ENCODE results near the gene GCDH. TPM values are rescaled to one million over a fixed set of nuclear protein-coding genes. Genes with fewer than 3 reads are reported as not detected.

Gene GCDH
- total RNA-seq, 1 experiment from 2014 or later = 86.8 TPM

DNA sequence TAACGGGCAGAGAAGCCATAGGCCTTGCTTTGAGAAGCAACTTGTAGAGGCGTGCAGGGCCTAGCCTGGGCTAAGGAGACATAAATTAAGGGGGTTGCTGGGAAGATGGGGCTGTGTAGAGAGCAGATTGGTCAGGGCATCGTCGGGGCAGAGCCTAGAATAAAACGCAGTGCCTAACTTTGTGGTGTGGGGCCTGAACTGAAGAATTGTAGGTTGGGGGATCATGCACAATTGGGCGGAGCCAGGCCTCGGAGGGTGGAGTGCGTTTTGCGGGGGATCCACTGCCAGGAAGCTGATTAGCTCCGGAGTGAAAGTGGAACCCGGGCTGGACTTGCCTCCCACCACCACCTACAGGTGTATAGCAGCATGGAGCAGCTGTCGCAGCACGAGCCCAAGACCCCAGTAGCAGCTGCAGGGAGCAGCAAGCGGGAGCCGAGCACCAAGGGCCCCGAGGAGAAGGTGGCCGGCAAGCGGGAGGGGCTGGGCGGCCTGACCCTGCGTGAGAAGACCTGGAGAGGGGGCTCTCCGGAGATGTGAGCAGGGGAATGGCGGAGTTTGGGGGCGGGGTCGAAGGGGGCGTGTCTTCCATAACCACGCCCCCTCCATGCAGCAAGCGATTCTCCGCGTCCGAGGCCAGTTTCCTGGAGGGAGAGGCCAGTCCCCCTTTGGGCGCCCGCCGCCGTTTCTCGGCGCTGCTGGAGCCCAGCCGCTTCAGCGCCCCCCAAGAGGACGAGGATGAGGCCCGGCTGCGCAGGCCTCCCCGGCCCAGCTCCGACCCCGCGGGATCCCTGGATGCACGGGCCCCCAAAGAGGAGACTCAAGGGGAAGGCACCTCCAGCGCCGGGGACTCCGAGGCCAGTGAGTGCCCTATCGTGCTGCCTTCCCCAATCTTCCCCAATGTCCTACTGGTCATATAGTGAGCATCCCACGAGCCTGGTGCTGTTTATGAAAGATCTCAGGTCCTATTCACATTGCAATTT, 23.6 kb upstream of the GCDH start:
- Histone ChIP-seq H3K9me3 (peaks cover 2% of the 10 kb centered on the region; the same call in 1 of the 2 replicates), H3K36me3 (no peaks in the 10 kb centered on the region), H3K4me3 (no peak overlapping the region), H3K27me3 (peaks cover 4% of the 10 kb centered on the region; the same call in 1 of the 2 replicates)
- DNase-seq = no peak

GRCh38 chr19:12868540-12869112, 22.3 kb upstream of the GCDH start:
- H3K27me3 ChIP-seq = peaks cover 7% of the 10 kb centered on the region
- H3K4me3 ChIP-seq = no peak overlapping the region
- DNase-seq = peak; percentile 45

DNA sequence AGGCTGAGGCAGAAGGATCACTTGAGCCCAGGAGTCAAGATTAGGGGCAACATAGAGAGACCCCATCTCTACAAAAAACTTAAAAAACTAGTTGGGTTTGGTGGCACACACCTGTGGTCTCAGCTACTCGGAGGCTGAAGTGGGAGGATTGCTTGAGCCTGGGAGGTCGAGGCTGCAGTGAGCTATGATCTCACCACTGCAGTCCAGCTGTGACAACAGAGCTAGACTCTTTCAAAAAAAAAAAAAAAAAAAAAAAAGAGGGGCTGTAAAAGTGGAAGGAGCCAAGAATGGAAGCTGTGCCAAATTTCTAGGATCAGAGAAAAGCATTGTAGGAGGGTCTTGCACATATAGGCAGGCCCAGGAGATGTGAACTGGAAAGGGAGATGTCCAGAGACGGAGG, 19.3 kb upstream of the GCDH start:
- Histone ChIP-seq H3K9me3 (peaks cover 2% of the 10 kb centered on the region), H3K36me3 (no peaks in the 10 kb centered on the region), H3K27me3 (peaks cover 18% of the 10 kb centered on the region), H3K4me3 (no peak overlapping the region)
- no peak for DNase-seq

More at GRCh38 chr19:12868540-12869112, 22.3 kb upstream of the GCDH start:
- Histone ChIP-seq H3K36me3 (no peaks in the 10 kb centered on the region), H3K9me3 (peaks cover 2% of the 10 kb centered on the region)

DNA sequence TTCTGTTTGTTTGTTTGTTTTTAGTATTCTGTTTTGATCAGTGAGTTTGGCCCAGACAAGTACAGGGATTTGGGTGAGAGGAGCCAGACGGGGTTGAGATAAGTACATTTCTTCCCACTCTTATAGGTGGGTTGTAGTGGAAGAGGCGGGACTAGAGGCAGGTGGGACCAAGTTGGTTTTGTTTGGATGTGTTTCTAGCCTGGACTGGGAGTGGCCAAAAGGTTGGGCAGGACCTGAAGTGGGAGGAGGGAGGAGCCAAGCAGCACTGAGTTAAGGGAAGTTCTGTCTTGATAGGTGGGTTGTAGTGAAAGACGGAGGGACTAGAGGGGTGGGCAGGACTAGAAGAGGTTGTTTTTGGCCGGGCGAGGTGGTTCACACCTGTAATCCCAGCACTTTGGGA, 18.7 kb upstream of the GCDH start:
- Histone ChIP-seq H3K27me3 (peaks cover 18% of the 10 kb centered on the region), H3K4me3 (no peak overlapping the region), H3K36me3 (no peaks in the 10 kb centered on the region), H3K9me3 (peaks cover under 1% of the 10 kb centered on the region)
- no peak for DNase-seq

DNA sequence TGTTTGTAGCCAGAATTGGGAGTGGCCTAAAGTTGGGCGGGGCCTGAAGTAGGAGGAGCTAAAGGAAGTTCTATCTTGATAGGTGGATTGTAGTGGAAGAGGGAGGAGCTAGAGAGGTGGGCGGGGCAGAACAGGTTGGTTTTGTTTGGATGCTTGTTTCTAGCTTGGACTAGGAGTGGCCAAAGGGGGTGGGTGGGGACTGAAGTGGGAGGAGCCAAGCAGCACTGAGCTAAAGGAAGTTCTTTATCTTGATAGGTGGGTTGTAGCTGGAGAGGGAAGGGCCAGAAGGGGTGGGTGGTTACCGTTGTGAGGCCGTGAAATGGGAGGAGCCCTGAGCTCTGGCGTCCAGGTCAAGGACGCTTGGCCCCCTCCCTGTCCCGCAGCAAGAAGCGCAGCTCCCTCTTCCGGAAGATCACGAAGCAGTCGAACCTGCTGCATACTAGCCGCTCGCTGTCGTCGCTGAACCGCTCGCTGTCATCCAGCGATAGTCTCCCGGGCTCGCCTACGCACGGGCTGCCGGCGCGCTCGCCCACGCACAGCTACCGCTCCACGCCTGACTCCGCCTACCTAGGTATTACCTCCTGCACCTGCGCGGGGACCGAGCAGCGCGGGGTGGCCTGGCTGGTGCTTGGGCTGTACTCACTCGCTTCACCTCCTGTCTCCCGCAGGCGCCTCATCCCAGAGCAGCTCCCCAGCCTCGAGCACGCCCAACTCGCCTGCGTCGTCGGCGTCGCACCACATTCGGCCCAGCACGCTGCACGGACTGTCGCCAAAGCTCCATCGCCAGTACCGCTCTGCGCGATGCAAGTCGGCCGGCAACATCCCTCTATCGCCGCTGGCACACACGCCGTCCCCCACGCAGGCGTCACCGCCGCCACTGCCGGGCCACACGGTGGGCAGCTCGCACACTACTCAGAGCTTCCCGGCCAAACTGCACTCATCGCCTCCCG, 17.7 kb upstream of the GCDH start:
- Histone ChIP-seq H3K27me3 (peaks cover 19% of the 10 kb centered on the region), H3K36me3 (no peaks in the 10 kb centered on the region; the same call in 1 of the 2 replicates), H3K4me3 (peak overlapping the region; percentile 32), H3K9me3 (no peaks in the 10 kb centered on the region; the same call in none of the 2 replicates)
- peak; percentile 91 for DNase-seq

GRCh38 chr19:12873891-12874745, 16.8 kb upstream of the GCDH start:
- DNase-seq = no peak
- H3K36me3 ChIP-seq = no peaks in the 10 kb centered on the region; the same call in 1 of the 2 replicates

DNA sequence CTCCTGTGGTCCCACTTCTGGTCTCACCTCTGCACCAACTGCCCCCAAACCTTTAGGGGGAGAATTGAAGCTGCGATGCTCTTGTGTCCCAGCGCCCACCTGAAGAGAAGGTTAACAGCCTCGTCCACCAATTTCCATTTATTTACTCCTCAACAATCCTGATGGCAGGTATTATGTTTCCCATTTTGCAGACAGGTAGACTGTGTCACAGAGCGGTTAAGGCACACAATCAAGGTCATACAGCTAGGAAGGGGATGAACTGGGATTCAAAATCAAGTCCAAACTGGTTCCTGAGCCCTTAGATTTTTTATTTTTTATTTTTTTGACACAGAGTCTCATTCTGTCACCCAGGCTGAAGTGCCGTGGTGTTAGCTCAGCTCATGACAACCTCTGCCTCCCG, 15.9 kb upstream of the GCDH start:
- no peak for DNase-seq
- Histone ChIP-seq H3K36me3 (no peaks in the 10 kb centered on the region; the same call in 1 of the 2 replicates), H3K4me3 (no peak overlapping the region), H3K9me3 (no peaks in the 10 kb centered on the region; the same call in none of the 2 replicates), H3K27me3 (peaks cover 20% of the 10 kb centered on the region)

More at GRCh38 chr19:12873891-12874745, 16.8 kb upstream of the GCDH start:
- Histone ChIP-seq H3K27me3 (peaks cover 20% of the 10 kb centered on the region), H3K4me3 (no peak overlapping the region), H3K9me3 (no peaks in the 10 kb centered on the region; the same call in none of the 2 replicates)

- peak overlapping the region; percentile 46 for H3K4me3 ChIP-seq
- H3K36me3 ChIP-seq = no peaks in the 10 kb centered on the region; the same call in 1 of the 2 replicates
- H3K9me3 ChIP-seq = peaks cover 37% of the 10 kb centered on the region
- H3K27me3 ChIP-seq = peaks cover 16% of the 10 kb centered on the region
- DNase-seq = no peak
Observed at GRCh38 chr19:12880551-12881171, 10.3 kb upstream of the GCDH start.

DNA sequence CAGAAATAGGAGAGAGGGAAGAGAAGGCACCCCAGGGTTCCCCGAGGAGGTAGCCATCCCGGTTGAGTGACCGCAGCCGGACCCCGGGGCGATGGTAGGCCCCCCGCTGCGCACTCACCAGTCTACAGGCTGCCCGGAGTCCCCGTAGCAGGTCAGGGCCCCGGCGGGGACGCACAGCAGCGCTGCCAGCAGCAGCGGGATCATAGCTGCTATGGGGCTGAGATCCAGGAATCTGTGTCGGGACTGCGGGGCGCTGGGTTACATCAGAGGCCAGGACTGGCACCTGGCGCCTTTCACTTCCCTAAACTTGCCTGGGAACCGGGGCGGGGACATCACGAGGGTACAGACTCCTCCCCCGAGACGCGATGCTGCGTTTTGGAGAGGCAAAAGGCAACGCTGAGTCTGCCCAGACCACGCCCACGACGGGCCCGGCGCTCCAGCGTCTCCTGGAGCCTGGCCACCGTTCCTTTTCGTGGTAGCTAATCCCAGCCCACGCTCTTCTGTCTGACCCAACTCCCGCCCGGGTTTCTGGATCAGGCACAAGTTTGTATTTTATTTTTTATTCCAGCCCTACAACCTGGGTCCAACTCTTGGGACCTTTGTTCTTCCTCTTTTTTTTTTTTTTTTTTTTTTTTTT, 9.7 kb upstream of the GCDH start, which contains the start of gene DNASE2:
TSS of gene DNASE2 (minus strand) at position 278 of the 637 bp plus-strand sequence. CDS start at position 204, 74 bp downstream.
- peaks cover 23% of the 10 kb centered on the region for H3K27me3 ChIP-seq
- H3K36me3 ChIP-seq = no peaks in the 10 kb centered on the region; the same call in 1 of the 2 replicates
- peak within 1 kb of the TSS; percentile 46 for H3K4me3 ChIP-seq
- H3K9me3 ChIP-seq = peaks cover 37% of the 10 kb centered on the region
- peak; percentile 99 for DNase-seq

DNA sequence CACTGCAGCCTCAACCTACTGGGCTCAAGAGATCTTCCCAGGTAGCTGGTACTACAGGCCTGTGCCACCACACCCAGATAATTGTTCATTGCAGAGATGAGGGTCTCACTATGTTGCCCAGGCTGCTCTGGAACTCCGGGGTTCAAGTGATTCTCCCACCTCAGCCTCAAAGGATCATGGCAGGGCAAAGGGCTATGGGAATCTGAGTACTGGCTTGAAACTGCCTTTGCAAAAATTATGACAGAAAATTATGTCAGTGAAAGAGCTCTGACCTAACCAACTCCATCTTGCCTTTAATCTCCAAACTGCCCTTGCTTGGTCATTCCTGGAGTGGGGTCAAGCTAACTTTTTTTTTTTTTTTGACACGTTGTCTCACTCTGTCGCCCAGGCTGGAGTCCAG, 8.4 kb upstream of the GCDH start:
- H3K4me3 ChIP-seq = no peak overlapping the region
- peaks cover 34% of the 10 kb centered on the region for H3K27me3 ChIP-seq
- H3K9me3 ChIP-seq = peaks cover 37% of the 10 kb centered on the region
- no peaks in the 10 kb centered on the region; the same call in 1 of the 2 replicates for H3K36me3 ChIP-seq
- DNase-seq = no peak

DNA sequence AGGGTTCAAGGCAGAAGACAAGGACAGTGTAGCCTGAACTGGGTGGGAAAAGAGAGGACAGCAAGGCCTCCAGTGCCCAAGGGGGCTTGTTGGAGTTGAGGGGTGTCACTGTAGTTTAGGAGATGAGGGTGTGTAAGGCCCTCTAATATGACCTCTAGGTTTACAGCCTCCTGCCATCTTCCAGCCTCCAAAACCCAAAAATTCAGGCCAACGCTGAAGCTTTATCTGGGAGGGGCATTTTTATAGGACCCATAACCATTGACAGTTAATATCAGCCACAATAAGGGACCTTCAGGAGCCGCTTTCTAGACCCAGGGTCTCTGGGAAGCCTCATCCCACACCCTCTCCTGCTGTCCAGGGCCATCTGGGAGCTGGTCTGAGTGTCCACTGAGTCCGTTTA, 6.8 kb upstream of the GCDH start:
- no peak for DNase-seq
- Histone ChIP-seq H3K27me3 (peaks cover 32% of the 10 kb centered on the region), H3K9me3 (peaks cover 37% of the 10 kb centered on the region), H3K4me3 (no peak overlapping the region), H3K36me3 (no peaks in the 10 kb centered on the region)

- no peak for DNase-seq
- Histone ChIP-seq H3K36me3 (no peaks in the 10 kb centered on the region), H3K27me3 (peaks cover 32% of the 10 kb centered on the region), H3K9me3 (peaks cover 37% of the 10 kb centered on the region), H3K4me3 (no peak overlapping the region)
Observed at GRCh38 chr19:12884627-12884925, 6.4 kb upstream of the GCDH start.

DNA sequence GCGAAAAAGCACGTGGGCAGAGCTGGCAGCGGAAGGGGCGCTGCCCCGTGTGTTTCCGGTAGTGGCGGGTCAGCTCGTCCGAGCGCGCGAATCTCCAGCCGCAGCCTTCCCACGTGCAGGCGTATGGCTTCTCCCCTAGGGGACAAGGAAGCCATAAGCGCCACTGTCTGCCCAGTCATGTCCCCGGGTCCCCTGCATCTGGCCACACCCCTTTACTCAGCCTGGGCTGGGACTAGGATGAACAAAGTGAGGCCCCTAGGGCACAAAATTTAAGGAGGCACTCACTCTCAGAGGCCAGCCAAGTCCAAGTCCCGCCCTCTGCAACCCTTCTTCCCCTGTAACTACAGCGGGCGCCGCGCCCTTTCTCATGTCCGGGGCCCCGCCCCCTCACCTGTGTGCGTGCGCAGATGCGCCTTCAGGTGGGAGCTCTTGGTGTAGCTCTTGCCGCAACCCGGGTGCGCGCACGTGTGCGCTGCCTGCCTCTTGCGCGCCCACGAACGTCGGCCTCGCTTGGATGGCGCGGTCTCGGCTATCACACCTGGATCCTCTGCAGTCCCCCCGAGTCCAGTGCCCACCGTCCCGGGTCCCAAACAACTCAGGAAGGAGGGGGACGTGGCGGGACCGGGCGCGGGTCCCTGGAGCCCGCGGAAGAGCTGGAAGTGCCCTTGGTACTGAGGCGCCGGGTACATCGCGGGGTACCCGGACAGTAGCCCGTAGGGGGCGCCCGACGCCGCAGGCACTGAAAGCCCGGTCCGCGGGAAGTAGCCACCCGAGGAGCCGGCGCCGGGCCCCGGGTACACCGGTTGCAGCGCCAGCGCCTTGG, 5.8 kb upstream of the GCDH start:
- Histone ChIP-seq H3K9me3 (peaks cover 37% of the 10 kb centered on the region), H3K4me3 (no peak overlapping the region), H3K27me3 (peaks cover 32% of the 10 kb centered on the region), H3K36me3 (no peaks in the 10 kb centered on the region)
- DNase-seq = no peak
